ENCODE data around the gene LCP2.

LCP2 gene

DNA sequence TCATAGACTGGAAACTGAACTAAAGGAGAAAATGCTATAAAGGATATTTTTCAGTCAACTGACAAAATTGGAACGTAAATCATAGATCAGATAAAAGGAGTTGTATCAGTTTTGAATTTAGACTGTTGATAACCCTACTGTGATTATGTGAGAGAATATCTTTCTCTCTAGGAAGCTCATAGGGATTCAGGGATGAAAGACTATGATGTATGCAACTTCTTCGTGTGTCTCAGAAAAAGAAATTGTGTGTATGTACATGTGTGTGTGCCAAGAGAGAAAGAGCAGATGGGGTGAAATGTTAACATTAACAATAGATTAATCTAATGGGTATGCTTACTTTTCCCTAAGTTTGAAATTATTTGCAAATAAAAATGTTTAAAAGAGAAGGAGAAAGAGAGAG lies 95.5 kb downstream of the LCP2 start:
- ATAC-seq = no peak

DNA sequence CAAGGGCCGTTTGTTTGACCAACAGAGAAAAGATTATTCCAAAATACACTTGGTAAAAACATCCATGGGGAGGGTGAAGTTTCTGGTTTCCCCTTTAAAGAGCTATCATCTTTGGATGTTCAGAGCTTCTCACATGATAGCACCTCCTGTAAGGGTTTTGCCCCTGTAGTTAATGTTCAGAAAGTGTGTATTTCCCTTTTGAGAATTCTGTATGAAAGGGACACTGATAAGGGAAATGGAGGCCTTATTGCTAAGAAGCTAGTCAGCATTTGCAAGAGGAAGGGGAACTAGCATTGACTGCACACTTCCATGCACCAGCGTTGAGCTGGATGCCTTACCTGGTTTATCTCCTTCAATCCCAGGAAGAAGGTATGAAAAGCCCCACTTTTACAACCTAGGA lies 96.3 kb downstream of the LCP2 start:
- ATAC-seq = no peak

DNA sequence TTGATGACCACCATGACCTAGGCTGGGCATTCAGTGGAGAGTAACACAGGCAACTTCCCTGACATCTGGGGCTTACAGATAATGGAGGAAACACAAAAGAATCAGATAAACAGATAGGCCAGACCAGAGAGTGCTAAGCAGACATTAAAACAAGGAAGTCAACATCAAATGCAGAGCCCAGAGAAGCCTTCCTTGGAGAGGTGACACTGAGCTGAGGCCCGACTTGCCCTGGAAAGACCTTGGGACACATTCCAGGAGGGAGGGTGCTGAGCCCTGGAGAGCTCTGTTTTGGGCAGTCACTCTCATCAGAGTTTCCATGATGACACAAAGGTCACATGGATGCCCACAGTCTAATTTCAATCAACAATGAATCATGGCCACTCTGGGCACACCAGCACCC lies 96.7 kb downstream of the LCP2 start:
- ATAC-seq = no peak

All from activated CD4-positive, CD25-positive, alpha-beta regulatory T cell treated with anti-CD3 and anti-CD28 coated beads, Interleukin-2, amount 50 U/mL, for 24 hours (primary cell).